Liver (tissue), 3 donors: ENCODE results near the gene DLK1.

ENCODE experiments used
- ATF3 ChIP-seq: IDR thresholded peaks from 2 replicates; pipeline ENCODE4 v1.6.1; 2016; ENCODE audit warnings: antibody characterized with exemption
- GABPA ChIP-seq, 2 donors: IDR thresholded peaks in 1 of 2; conservative IDR thresholded peaks in 1 of 2; 2 replicates each; pipeline ENCODE4 v1.6.1; 2016; ENCODE audit warnings: antibody characterized with exemption in 2 of 2, mild to moderate bottlenecking in 1 of 2, moderate library complexity in 1 of 2
- HNF4G ChIP-seq: IDR thresholded peaks from 2 replicates; pipeline ENCODE4 v1.6.1; 2016; ENCODE audit warnings: antibody characterized with exemption
- MAX ChIP-seq: IDR thresholded peaks from 2 replicates; pipeline ENCODE4 v1.6.1; 2016; ENCODE audit warnings: antibody characterized with exemption
- RAD21 ChIP-seq, 2 donors: IDR thresholded peaks; 2 replicates each; pipeline ENCODE4 v1.6.1; 2016; ENCODE audit warnings: antibody characterized with exemption in 2 of 2, mild to moderate bottlenecking in 2 of 2
- TF ChIP-seq, protein P1 (sequence below): fragments of 150-350 bp; IDR thresholded peaks from 2 replicates; pipeline ENCODE4 v1.5.1; 2017; ENCODE audit warnings: improper control_type of control experiment, low read depth, low read length; ENCODE audit not compliant: missing input control
- donor health status: healthy.
- donor health status: healthy.

DNA sequence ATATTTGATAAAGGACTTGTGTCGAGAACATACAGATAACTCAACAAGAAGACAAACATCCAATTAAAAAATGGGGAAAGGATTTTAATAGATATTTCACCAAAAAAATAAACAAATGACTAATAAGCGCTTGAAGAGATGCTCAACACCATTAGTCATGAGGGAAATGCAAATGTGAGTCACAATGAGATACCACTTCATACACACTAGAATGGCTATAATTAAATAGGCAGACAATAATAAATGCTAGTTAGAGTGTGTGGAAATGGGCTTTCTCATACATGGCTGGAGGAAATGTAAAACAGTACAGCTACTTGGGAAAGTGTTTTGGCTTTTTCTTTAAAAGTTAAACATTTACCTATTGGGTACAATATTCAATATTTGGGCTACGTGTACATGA lies 34.8 kb downstream of the DLK1 start:
- TF ChIP-seq, protein P1, sequence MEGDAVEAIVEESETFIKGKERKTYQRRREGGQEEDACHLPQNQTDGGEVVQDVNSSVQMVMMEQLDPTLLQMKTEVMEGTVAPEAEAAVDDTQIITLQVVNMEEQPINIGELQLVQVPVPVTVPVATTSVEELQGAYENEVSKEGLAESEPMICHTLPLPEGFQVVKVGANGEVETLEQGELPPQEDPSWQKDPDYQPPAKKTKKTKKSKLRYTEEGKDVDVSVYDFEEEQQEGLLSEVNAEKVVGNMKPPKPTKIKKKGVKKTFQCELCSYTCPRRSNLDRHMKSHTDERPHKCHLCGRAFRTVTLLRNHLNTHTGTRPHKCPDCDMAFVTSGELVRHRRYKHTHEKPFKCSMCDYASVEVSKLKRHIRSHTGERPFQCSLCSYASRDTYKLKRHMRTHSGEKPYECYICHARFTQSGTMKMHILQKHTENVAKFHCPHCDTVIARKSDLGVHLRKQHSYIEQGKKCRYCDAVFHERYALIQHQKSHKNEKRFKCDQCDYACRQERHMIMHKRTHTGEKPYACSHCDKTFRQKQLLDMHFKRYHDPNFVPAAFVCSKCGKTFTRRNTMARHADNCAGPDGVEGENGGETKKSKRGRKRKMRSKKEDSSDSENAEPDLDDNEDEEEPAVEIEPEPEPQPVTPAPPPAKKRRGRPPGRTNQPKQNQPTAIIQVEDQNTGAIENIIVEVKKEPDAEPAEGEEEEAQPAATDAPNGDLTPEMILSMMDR = no peak
- TF ChIP-seq RAD21 (IDR thresholded peaks at IDR 0.05) = no peak
- TF ChIP-seq GABPA (IDR thresholded peaks at IDR 0.05 in 1 of 2, conservative IDR thresholded peaks at IDR 0.05 in 1 of 2) = no peak
- TF ChIP-seq ATF3 = no peak
- TF ChIP-seq MAX = no peak
- TF ChIP-seq HNF4G = no peak
